HG03575 (cell line): ENCODE measurements around the gene TAMALIN.

Experiments used
- ATAC-seq: cut with Tn5 transposase; IDR thresholded peaks from one replicate; pipeline ENCODE4 v1.9.1; 2021; ENCODE audit not compliant: unreplicated experiment, insufficient number of reproducible peaks, low FRiP score; ENCODE audit errors: extremely low read depth

TAMALIN gene

DNA sequence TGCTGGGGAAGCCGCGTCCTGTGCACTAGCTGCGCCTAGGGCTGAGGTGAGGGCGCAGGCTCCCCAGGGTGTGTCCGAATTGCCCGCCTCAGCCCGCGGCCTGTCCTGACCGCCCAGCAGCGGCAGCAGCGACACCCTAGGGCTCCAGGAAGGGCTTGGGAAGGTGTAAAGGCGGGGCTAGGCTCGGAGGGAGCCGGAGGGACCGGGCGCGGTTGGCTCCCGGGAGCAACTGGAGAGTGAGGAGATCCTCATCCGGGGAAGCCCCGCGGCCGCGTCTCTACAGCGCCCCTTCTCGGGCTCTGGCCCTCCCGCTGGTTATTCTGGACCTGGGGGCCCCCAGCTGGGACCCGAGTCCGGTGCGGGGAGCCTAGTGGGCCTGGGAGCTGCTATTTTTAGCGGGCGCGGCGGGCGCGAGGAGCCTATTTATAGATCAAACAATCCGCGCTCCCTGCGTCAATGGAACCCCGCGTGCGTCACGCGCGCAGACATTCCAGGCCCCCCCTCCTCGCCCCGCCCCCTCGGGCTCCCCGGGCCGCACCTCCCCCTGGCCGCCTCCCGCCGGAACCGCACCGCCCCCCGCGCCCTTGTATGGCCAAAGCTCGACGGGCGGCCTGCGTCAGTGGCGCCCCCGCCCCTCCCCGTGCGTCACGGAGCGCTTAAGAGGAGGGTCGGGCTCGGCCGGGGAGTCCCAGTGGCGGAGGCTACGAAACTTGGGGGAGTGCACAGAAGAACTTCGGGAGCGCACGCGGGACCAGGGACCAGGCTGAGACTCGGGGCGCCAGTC, 44.2 kb downstream of the TAMALIN start, which contains the start of gene NR4A1:
Gene NR4A1, plus strand, starts transcription at position 685 of the 784 bp plus-strand sequence. CDS start 2,887 bp downstream, outside the sequence.
- ATAC-seq = no peak

GRCh38 chr12:52052468-52053186, 45.9 kb downstream of the TAMALIN start:
- ATAC-seq = no peak

- ATAC-seq = no peak
These were observed 46.9 kb downstream of the TAMALIN start for GRCh38 chr12:52053536-52054209.

DNA sequence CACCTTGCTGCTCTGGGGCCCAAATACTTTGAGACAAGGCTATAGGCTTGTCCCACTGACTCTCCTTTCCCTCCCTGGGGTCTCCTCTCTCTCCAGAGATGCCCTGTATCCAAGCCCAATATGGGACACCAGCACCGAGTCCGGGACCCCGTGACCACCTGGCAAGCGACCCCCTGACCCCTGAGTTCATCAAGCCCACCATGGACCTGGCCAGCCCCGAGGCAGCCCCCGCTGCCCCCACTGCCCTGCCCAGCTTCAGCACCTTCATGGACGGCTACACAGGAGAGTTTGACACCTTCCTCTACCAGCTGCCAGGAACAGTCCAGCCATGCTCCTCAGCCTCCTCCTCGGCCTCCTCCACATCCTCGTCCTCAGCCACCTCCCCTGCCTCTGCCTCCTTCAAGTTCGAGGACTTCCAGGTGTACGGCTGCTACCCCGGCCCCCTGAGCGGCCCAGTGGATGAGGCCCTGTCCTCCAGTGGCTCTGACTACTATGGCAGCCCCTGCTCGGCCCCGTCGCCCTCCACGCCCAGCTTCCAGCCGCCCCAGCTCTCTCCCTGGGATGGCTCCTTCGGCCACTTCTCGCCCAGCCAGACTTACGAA, 47.6 kb downstream of the TAMALIN start:
- ATAC-seq = no peak

DNA sequence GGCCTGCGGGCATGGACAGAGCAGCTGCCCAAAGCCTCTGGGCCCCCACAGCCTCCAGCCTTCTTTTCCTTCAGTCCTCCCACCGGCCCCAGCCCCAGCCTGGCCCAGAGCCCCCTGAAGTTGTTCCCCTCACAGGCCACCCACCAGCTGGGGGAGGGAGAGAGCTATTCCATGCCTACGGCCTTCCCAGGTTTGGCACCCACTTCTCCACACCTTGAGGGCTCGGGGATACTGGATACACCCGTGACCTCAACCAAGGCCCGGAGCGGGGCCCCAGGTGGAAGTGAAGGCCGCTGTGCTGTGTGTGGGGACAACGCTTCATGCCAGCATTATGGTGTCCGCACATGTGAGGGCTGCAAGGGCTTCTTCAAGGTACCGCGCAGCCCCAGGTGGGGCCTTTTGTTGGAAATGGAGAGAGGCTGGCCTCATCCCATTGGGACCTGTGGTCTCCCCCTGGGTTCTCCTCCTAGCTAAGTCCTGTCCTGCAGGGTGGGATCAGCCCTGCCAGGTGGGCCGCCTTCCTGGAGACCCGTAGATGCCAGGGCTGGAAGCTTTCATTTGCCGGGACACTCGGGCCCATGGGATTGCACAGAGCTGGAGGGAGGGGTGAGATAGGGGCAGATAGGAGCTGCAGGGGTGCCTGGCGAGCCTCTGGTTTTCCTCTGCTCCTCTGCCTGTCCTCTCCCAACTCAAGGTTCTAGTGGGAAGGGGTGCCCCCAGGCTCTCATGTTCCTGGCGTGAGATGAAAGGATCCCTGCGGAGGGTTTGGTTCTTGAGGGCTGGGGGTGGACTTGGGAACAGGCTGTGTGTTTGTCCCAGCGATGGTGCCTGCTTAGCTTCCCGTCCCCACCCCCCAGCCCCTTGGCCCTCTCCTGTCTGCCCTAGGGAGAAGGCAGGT, 48.3 kb downstream of the TAMALIN start:
- ATAC-seq = no peak

GRCh38 chr12:52055731-52056711, 49.3 kb downstream of the TAMALIN start:
- no peak for ATAC-seq

- no peak for ATAC-seq
These were observed 50.3 kb downstream of the TAMALIN start for GRCh38 chr12:52056801-52057637.

DNA sequence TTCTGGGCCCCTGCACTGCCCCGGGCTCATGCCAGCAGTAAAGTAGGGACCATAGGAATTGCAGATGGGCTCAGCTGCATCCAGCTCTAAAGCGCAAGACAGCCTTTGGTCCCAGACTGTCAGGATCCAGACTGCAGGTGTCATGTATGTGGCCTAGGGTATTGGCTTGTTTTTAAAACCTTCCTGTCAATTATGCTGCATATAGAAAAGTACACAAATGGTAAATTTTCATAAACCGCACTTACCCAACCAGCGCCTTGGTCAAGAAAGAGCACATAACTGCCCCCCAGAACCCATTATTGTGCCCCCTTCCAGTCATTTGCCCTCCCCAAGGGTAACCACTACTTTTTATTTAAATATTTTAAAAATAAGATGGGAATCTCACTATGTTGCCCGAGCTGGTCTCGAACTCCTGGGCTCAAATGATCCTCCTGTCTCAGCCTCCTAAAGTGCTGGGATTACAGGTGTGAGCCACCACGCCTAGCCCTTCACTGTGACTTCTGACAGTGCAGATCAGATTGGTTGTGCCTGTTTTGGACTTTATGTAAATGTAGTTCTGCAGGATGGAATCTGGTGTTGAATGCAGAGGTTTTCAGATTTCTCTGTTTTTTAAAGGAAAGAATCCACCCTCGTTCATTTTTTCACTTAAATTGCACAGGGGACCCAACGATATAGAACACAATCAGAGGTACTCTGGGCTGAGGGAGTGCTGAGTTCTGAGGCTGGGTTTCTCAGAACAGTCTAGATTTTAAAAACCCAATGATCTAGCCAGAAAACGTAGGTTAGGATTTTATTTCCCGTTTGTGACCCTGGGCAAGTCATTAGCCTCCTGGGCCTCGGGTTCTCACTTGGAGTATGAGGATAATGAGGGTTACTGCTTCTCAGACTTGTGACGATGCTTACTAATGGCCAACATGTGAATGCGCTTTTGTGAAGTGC, 51.2 kb downstream of the TAMALIN start:
- no peak for ATAC-seq

DNA sequence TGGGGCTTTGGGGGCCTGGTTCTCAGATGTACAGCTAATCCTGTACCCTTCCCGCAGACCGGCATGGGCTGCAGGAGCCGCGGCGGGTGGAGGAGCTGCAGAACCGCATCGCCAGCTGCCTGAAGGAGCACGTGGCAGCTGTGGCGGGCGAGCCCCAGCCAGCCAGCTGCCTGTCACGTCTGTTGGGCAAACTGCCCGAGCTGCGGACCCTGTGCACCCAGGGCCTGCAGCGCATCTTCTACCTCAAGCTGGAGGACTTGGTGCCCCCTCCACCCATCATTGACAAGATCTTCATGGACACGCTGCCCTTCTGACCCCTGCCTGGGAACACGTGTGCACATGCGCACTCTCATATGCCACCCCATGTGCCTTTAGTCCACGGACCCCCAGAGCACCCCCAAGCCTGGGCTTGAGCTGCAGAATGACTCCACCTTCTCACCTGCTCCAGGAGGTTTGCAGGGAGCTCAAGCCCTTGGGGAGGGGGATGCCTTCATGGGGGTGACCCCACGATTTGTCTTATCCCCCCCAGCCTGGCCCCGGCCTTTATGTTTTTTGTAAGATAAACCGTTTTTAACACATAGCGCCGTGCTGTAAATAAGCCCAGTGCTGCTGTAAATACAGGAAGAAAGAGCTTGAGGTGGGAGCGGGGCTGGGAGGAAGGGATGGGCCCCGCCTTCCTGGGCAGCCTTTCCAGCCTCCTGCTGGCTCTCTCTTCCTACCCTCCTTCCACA, 52.0 kb downstream of the TAMALIN start:
- no peak for ATAC-seq

DNA sequence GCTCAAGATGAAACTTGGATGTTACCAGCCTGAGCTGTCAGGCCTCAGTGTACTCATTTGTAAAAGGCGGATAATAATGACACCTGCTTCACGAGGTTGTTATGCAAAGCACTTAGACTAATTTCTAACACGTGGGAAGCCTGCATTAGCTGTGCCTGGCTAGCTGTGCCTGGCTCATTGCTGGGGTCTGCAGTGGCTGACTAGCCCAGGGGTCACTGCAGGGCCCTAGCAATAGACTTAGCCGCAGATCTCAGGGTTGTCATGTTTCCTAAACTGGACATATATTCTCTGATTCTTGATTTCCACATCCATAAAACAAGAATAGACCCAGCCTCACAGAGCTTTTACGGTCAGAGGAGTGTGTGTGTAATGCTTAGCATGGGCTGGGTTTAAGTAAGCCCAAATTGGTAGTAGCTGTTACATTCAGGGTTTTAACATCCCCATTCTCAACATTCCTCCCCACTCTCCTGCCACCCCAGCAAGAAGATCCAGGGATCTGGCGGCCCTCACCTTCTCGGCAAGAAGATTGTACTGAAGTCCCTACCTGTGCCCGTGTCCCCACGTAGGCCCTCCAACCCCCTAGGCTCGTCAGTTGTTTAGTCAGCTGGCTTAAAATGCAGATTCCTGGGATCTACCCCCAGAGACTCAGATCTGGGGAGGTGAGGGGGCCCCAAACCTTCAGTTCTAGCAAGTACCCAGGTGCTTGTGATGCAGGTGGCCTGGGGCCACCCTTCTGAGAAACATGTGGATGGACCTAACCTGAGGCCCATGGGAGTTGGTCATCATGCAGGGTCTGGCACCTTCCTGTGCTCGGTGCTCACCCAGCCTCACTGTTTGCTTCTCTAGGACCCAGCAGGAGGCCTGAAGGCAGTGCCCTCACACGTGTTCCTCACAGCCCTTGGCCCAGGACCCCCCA, 53.1 kb downstream of the TAMALIN start:
- no peak for ATAC-seq

- ATAC-seq = no peak
These were observed 53.9 kb downstream of the TAMALIN start for GRCh38 chr12:52060498-52061177.

- ATAC-seq = no peak
These were observed 54.9 kb downstream of the TAMALIN start for GRCh38 chr12:52061470-52062166.
